ENCODE measurements around the gene FAAP20.

The FAAP20 gene

GRCh38 chr1:2233468-2233867, 38.9 kb upstream of the FAAP20 start:
- H3K4me3 ChIP-seq (ENCODE audit: control insufficient read depth, low read depth, low read length), result peak overlapping the region; percentile 16
- TF ChIP-seq CTCF (conservative IDR thresholded peaks at IDR 0.05; ENCODE audit: control insufficient read depth, insufficient read depth, low read depth, low read length), result no peak
- no peak for DNase-seq (ENCODE audit: low read depth)

GRCh38 chr1:2232916-2233438, 38.4 kb upstream of the FAAP20 start:
- no peak for DNase-seq (ENCODE audit: low read depth)
- no peak for TF ChIP-seq CTCF (conservative IDR thresholded peaks at IDR 0.05; ENCODE audit: control insufficient read depth, insufficient read depth, low read depth, low read length)
- H3K4me3 ChIP-seq (ENCODE audit: control insufficient read depth, low read depth, low read length), result peak overlapping the region; percentile 60

GRCh38 chr1:2232255-2232915, 37.8 kb upstream of the FAAP20 start:
- H3K4me3 ChIP-seq (ENCODE audit: control insufficient read depth, low read depth, low read length), result peak overlapping the region; percentile 60
- no peak for TF ChIP-seq CTCF (conservative IDR thresholded peaks at IDR 0.05; ENCODE audit: control insufficient read depth, insufficient read depth, low read depth, low read length)
- DNase-seq (ENCODE audit: low read depth), result no peak

- DNase-seq (ENCODE audit: low read depth), result peak; percentile 78
- no peak for TF ChIP-seq CTCF (conservative IDR thresholded peaks at IDR 0.05; ENCODE audit: control insufficient read depth, insufficient read depth, low read depth, low read length)
- peak overlapping the region; percentile 60 for H3K4me3 ChIP-seq (ENCODE audit: control insufficient read depth, low read depth, low read length)
Observed at GRCh38 chr1:2231532-2232254, 37.1 kb upstream of the FAAP20 start.

- no peak for TF ChIP-seq CTCF (conservative IDR thresholded peaks at IDR 0.05; ENCODE audit: control insufficient read depth, insufficient read depth, low read depth, low read length)
- DNase-seq (ENCODE audit: low read depth), result peak; percentile 39
- peak overlapping the region; percentile 60 for H3K4me3 ChIP-seq (ENCODE audit: control insufficient read depth, low read depth, low read length)
Observed at GRCh38 chr1:2230781-2231531, 36.4 kb upstream of the FAAP20 start.

GRCh38 chr1:2229911-2230731, 35.5 kb upstream of the FAAP20 start:
- peak overlapping the region; percentile 60 for H3K4me3 ChIP-seq (ENCODE audit: control insufficient read depth, low read depth, low read length)
- no peak for TF ChIP-seq CTCF (conservative IDR thresholded peaks at IDR 0.05; ENCODE audit: control insufficient read depth, insufficient read depth, low read depth, low read length)
- DNase-seq (ENCODE audit: low read depth), result peak; percentile 50
